BLaER1 (cell line): ENCODE results near the gene NDUFA6.
"Not testable (repeated sequence)": the region's sequence is repeated elsewhere in the genome, so short reads cannot be mapped to it uniquely, and the experiment has no call there.

Experiments used
- H3K27ac ChIP-seq: shearing (Covaris generic); formaldehyde crosslinking; 2 replicates; pipeline ENCODE4 v1.8.1; 2022
- H3K27me3 ChIP-seq: shearing (Covaris generic); formaldehyde crosslinking; 2 replicates; pipeline ENCODE4 v1.8.1; 2022
- H3K36me3 ChIP-seq: shearing (Covaris generic); formaldehyde crosslinking; 2 replicates; pipeline ENCODE4 v1.8.1; 2022
- H3K4me1 ChIP-seq: shearing (Covaris generic); formaldehyde crosslinking; 2 replicates; pipeline ENCODE4 v1.8.1; 2022
- H3K4me2 ChIP-seq: shearing (Covaris generic); formaldehyde crosslinking; 2 replicates; pipeline ENCODE4 v1.8.1; 2022
- H3K4me3 ChIP-seq: shearing (Covaris generic); formaldehyde crosslinking; 2 replicates; pipeline ENCODE4 v1.8.1; 2022
- H3K9ac ChIP-seq: shearing (Covaris generic); formaldehyde crosslinking; 2 replicates; pipeline ENCODE4 v1.8.1; 2022
- H3K9me3 ChIP-seq: shearing (Covaris generic); formaldehyde crosslinking; 2 replicates; pipeline ENCODE4 v1.8.1; 2022
- H4K20me1 ChIP-seq: shearing (Covaris generic); formaldehyde crosslinking; 2 replicates; pipeline ENCODE4 v1.8.1; 2022
- Cebpa-rat ChIP-seq: shearing (Covaris generic); IDR thresholded peaks from 2 replicates; pipeline ENCODE4 v1.8.1; 2022

Gene NDUFA6

DNA sequence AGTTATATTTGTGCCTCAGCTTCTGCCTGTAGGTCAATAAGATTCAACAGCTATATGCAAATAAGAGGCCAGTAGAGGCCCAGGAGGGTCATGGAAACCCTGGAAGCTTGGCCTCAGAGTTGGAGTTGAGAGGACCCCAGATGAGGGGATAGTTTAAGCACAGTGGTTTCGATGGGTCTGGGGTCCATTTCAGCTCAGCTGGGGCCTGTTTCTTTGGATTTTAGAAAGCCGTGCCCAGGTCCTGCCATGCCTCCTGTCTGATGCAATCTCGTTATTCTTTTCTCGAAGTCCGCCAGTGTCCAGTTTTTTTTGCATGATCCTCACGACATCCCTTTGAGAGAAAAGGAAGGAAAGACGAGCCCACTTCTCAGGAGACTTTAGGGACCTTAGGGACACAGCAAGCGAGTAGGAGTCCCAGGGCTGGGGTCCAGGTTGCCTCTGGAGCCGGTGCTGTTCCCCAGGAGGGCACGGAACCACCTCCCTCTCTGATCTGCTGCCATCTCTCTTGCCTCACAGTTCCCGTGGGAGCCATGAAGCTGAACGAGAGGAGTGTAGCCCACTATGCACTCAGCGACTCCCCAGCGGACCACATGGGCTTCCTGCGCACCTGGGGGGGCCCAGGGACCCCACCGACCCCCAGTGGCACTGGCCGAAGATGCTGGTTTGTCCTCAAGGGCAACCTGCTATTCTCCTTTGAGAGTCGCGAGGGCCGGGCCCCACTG is 13.6 kb downstream of the NDUFA6 start:
- H3K4me2 ChIP-seq = peak overlapping the region; percentile 92
- H3K27me3 ChIP-seq = peaks cover 19% of the 10 kb centered on the region; the same call in 1 of the 2 replicates
- no peaks in the 10 kb centered on the region for H3K9me3 ChIP-seq
- peak overlapping the region; percentile 96 for H3K27ac ChIP-seq
- H4K20me1 ChIP-seq = no peaks in the 10 kb centered on the region
- H3K36me3 ChIP-seq = peaks cover 7% of the 10 kb centered on the region
- peak overlapping the region; percentile 32; the same call in 1 of the 2 replicates for H3K4me3 ChIP-seq
- TF ChIP-seq Cebpa-rat = 0 out of 2 replicates have a peak, but pooled peaks have one; percentile 24
- peaks cover 82% of the 10 kb centered on the region for H3K4me1 ChIP-seq
- peak overlapping the region; percentile 96 for H3K9ac ChIP-seq

GRCh38 chr22:42074846-42075676 is 15.5 kb downstream of the NDUFA6 start:
- Histone ChIP-seq H3K4me1 (peaks cover 79% of the 10 kb centered on the region), H3K4me3 (peak overlapping the region; percentile 74), H3K36me3 (no peaks in the 10 kb centered on the region), H3K9ac (peak overlapping the region; percentile 90), H3K9me3 (no peaks in the 10 kb centered on the region), H3K4me2 (peak overlapping the region; percentile 92), H4K20me1 (no peaks in the 10 kb centered on the region), H3K27ac (peak overlapping the region; percentile 97), H3K27me3 (peaks cover 19% of the 10 kb centered on the region; the same call in 1 of the 2 replicates)
- no peak for TF ChIP-seq Cebpa-rat

DNA sequence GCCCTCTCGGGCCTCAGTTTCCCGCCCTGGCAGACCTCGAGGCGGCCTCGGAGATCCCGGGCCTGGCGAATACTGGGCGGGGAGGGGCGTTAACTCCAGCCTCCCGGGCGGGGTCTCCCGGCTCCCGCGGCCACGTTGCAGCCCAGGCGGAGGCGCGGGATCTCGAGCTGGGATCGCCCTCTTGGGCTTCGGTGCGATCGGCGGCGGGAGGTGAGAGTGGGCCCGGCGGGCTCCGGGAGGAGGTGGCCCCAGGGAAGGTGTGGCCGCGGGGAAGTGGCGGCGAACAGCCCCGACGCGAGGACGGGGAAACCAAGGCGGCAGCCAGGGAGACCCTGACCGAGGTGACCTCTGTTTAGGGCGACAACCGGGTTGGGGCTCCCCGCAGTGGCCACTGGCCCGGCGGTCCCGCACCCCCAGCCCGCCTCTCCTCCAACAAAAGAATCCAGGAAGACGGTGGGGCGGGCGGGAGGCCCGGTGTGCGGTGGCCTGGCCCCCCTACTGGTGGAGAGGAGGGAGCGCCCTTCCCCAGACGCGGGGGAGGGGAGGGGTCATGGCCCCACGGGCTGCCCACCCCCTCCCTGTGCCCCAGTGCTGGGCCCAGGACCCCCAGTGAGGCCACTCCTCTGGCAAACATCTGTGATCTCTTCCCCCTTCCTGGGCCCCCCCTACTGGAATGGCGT is 16.3 kb downstream of the NDUFA6 start, which contains the start of gene PHETA2:
Gene PHETA2 (plus strand): TSS at position 117 of the 680 bp plus-strand sequence. CDS start 3,046 bp downstream, outside the sequence.
- peak within 1 kb of the TSS; percentile 90 for H3K9ac ChIP-seq
- H3K4me2 ChIP-seq = peak within 1 kb of the TSS; percentile 92
- no peaks in the 10 kb centered on the region for H3K36me3 ChIP-seq
- H3K27ac ChIP-seq = peak within 1 kb of the TSS; percentile 97
- H3K4me3 ChIP-seq = peak within 1 kb of the TSS; percentile 74
- no peak for TF ChIP-seq Cebpa-rat
- H3K9me3 ChIP-seq = no peaks in the 10 kb centered on the region
- H4K20me1 ChIP-seq = no peaks in the 10 kb centered on the region
- H3K27me3 ChIP-seq = peaks cover 19% of the 10 kb centered on the region; the same call in 1 of the 2 replicates
- peaks cover 86% of the 10 kb centered on the region for H3K4me1 ChIP-seq

DNA sequence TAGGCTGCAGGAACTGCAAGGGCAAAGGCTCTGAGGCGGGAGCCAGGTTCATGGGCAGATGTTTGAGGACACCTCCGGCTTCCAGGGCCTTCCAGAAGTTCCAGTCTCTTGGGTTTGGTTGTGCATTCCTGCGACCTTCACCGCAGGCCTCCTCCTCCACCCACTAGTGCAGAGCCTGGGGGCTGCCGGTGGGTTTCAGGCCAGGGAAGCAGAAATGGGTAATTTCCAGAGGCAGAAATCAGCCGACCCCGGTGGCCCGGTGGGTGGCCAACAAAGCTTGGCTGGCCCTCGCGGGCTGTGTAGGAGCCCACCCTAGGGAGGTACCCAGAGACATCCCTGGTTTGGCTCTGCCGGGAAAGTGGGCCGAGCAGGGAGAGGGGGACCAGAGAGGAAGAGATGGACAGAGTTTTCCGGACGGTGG is 16.9 kb downstream of the NDUFA6 start:
- Histone ChIP-seq H3K27me3 (peaks cover 19% of the 10 kb centered on the region; the same call in 1 of the 2 replicates), H3K4me1 (peaks cover 85% of the 10 kb centered on the region), H3K4me3 (peak overlapping the region; percentile 74), H4K20me1 (no peaks in the 10 kb centered on the region), H3K9me3 (no peaks in the 10 kb centered on the region), H3K4me2 (peak overlapping the region; percentile 92), H3K36me3 (0 out of 2 replicates have a peak, but pooled peaks cover under 1% of the 10 kb centered on the region), H3K9ac (peak overlapping the region; percentile 90), H3K27ac (peak overlapping the region; percentile 97)
- no peak for TF ChIP-seq Cebpa-rat

GRCh38 chr22:42072606-42073330 is 17.8 kb downstream of the NDUFA6 start:
- peaks cover 9% of the 10 kb centered on the region for H3K36me3 ChIP-seq
- H3K9me3 ChIP-seq = no peaks in the 10 kb centered on the region
- H3K4me3 ChIP-seq = no peak overlapping the region
- no peaks in the 10 kb centered on the region for H4K20me1 ChIP-seq
- H3K4me2 ChIP-seq = peak overlapping the region; percentile 92
- H3K27me3 ChIP-seq = peaks cover 19% of the 10 kb centered on the region; the same call in 1 of the 2 replicates
- H3K4me1 ChIP-seq = peaks cover 76% of the 10 kb centered on the region
- no peak overlapping the region for H3K27ac ChIP-seq
- TF ChIP-seq Cebpa-rat = no peak
- no peak overlapping the region for H3K9ac ChIP-seq

- peak overlapping the region; percentile 79; the same call in 1 of the 2 replicates for H3K27ac ChIP-seq
- peak overlapping the region; percentile 76 for H3K4me3 ChIP-seq
- peaks cover 64% of the 10 kb centered on the region for H3K4me1 ChIP-seq
- peaks cover 22% of the 10 kb centered on the region for H3K36me3 ChIP-seq
- peaks cover 19% of the 10 kb centered on the region; the same call in 1 of the 2 replicates for H3K27me3 ChIP-seq
- H4K20me1 ChIP-seq, H3K9me3 ChIP-seq: not testable (repeated sequence)
- H3K9ac ChIP-seq = peak overlapping the region; percentile 76
- H3K4me2 ChIP-seq = peak overlapping the region; percentile 99
These were observed 19.1 kb downstream of the NDUFA6 start for GRCh38 chr22:42071508-42071907.

- Histone ChIP-seq H3K36me3 (peaks cover 29% of the 10 kb centered on the region), H3K4me1 (peaks cover 56% of the 10 kb centered on the region), H3K27ac (peak within 1 kb of the TSS; percentile 79), H4K20me1 (no peaks in the 10 kb centered on the region), H3K27me3 (peaks cover 19% of the 10 kb centered on the region; the same call in 1 of the 2 replicates), H3K9ac (peak within 1 kb of the TSS; percentile 76), H3K4me3 (peak within 1 kb of the TSS; percentile 76), H3K9me3 (no peaks in the 10 kb centered on the region), H3K4me2 (peak within 1 kb of the TSS; percentile 99)
- no peak for TF ChIP-seq Cebpa-rat
These were observed 19.8 kb downstream of the NDUFA6 start, which contains the start of gene NAGA for GRCh38 chr22:42070517-42071422. Gene NAGA, minus strand, starts transcription at chr22:42070812. Its CDS starts 515 bp downstream, at chr22:42070297.
